Psoas muscle (tissue), 8 donors: ENCODE data around the gene CD300A. TPM values are rescaled to one million over a fixed set of nuclear protein-coding genes. Genes with fewer than 3 reads are reported as not detected.

Experiments
- ATAC-seq, 4 donors: fragments of 200-7000 bp; cut with Tn5 transposase; one replicate each; pipeline ENCODE4 v1.9.1; 2020; ENCODE audit warnings: moderate library complexity in 3 of 4, mild to moderate bottlenecking in 2 of 4
- DNase-seq, 2 donors: peaks; one replicate each; pipeline ENCODE4 v3.0.0-alpha.2; 2020
- H3K27ac ChIP-seq: fragments of 200-600 bp; one replicate; pipeline ENCODE4 v1.8.0; 2022
- H3K27me3 ChIP-seq, 3 donors: fragments of 200-600 bp in 1 of 3; one replicate each; pipeline versions ENCODE4 v1.6.1 to v1.8.0; 2013 to 2022; ENCODE audit warnings: low read length in 2 of 3, mild to moderate bottlenecking in 2 of 3, moderate library complexity in 1 of 3; ENCODE audit not compliant: insufficient read depth in 3 of 3
- H3K36me3 ChIP-seq, 2 donors: fragments of 200-600 bp in 1 of 2; one replicate each; pipeline versions ENCODE4 v1.6.1 to v1.8.0; 2013 to 2022; ENCODE audit warnings: low read depth in 1 of 2, mild to moderate bottlenecking in 1 of 2, moderate library complexity in 1 of 2; ENCODE audit not compliant: insufficient read depth in 1 of 2
- H3K4me1 ChIP-seq: fragments of 200-600 bp; one replicate; pipeline ENCODE4 v1.8.0; 2022
- H3K4me3 ChIP-seq: fragments of 200-600 bp; one replicate; pipeline ENCODE4 v1.8.0; 2022; ENCODE audit warnings: mild to moderate bottlenecking
- H3K9me3 ChIP-seq: fragments of 200-600 bp; one replicate; pipeline ENCODE4 v1.8.0; 2022
- WGBS, 3 donors: extraction: QIAGEN DNeasy Blood & Tissue Kit; methylation state at CpG; one replicate each; pipeline versions ENCODE4 v1.1.6 to v1.1.7; 2013; 5-methylcytosine and 5-hydroxymethylcytosine counted together
- intact Hi-C, 2 donors: fragments of 100-400 bp; cut with DNase I; formaldehyde crosslinking; loops; one replicate each; pipeline versions ENCODE4 v1.11.0 to v1.14.2; 2022
- polyA plus RNA-seq, 3 donors: library from polyadenylated mRNA; stranded (reverse); fragments of 200-250 nt; gene quantifications; one replicate each; pipeline ENCODE4 v1.2.3, GENCODE V29; 2013
- total RNA-seq, 4 donors: library from RNA; stranded (reverse); fragmentation: NEBNext Ultra II Directional in 2 of 4; extraction: Animal tissue kit (Norgen Biotek cat#: 25700) in 2 of 4; gene quantifications; one replicate each; pipeline versions ENCODE4 v1.2.1 to v1.2.4, GENCODE V29; 2021 to 2023
- TF ChIP-seq, protein P1 (sequence below): fragments of 200-600 bp; IDR thresholded peaks from one replicate; pipeline ENCODE4 v1.8.0; 2022; ENCODE audit warnings: antibody characterized with exemption
- donor health status: healthy with polysubstance abuse.
- donor health status: DM: no; HTN: no; CAD: no; lungs with moderate emphysema.
- donor health status: Bipolar disorder and iron deficiency.
- donor health status: healthy.
- donor health status: DM: yes; HTN: yes; CAD: no.
- donor health status: DM: no; HTN: no; CAD: no.
- donor health status: DM: no; HTN: no; CAD: no.
- donor health status: DM: yes; HTN: yes; CAD: no.

CD300A gene
- total and polyA plus RNA-seq, 7 donors = 0.29 to 2.4 (median 0.69) TPM

DNA sequence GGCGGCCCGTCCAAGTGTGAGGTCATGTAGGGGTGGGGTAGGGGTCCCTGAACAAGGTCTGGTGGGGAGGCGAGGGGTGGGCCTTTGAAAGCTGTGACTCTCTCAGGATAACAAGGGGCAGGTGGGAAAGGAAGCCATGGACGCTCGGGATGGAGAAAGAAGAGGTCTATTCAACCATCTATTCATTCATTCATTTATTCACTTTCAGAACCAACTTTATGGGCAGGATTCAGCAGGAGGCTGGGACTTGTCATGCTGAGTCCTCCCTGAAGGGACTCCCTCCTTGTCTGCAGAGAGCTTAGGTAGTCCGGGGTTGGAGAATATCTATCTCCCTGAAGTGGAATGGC lies 8.6 kb upstream of the CD300A start:
- DNase-seq = no peak
- Histone ChIP-seq H3K4me3 (peak overlapping the region; percentile 34), H3K4me1 (peaks cover 27% of the 10 kb centered on the region), H3K36me3 (no peaks in the 10 kb centered on the region), H3K27me3 (no peaks in the 10 kb centered on the region), H3K9me3 (no peaks in the 10 kb centered on the region), H3K27ac (no peak overlapping the region)
- WGBS, 3 donors = 32 to 41% (median 36%) methylated on average over 6 of the region's 6 CpGs
- ATAC-seq = no peak
- TF ChIP-seq, protein P1, sequence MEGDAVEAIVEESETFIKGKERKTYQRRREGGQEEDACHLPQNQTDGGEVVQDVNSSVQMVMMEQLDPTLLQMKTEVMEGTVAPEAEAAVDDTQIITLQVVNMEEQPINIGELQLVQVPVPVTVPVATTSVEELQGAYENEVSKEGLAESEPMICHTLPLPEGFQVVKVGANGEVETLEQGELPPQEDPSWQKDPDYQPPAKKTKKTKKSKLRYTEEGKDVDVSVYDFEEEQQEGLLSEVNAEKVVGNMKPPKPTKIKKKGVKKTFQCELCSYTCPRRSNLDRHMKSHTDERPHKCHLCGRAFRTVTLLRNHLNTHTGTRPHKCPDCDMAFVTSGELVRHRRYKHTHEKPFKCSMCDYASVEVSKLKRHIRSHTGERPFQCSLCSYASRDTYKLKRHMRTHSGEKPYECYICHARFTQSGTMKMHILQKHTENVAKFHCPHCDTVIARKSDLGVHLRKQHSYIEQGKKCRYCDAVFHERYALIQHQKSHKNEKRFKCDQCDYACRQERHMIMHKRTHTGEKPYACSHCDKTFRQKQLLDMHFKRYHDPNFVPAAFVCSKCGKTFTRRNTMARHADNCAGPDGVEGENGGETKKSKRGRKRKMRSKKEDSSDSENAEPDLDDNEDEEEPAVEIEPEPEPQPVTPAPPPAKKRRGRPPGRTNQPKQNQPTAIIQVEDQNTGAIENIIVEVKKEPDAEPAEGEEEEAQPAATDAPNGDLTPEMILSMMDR = no peak
- intact Hi-C loops = loop anchor here (1.0 to 10.0 kb wide), 4 partner anchors 35 to 243 kb away; partner anchors contain the start of gene TTYH2 (in 1 of the 2)

DNA sequence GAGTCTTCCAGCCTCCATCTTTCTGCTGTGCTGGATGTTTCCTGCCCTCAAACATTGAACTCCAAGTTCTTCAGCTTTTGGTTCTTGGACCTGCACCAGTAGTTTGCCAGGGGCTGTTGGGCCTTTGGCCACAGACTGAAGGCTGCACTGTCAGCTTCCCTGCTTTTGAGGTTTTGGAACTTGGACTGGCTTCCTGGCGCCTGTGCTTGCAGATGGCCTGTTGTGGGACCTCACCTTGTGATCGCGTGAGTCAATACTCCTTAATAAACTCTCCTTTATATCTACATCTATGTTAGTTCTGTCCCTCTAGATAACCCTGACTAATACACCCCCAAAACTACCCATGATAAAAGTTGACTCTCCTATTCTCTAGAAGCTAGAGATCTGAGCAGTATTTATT lies 7.6 kb upstream of the CD300A start:
- DNase-seq = peak in 1 of 2 donors; percentile 37
- no peak overlapping the region for H3K27ac ChIP-seq
- TF ChIP-seq, protein P1 = no peak
- no peaks in the 10 kb centered on the region for H3K27me3 ChIP-seq
- WGBS, 3 donors = 59 to 86% (median 77%) methylated on average over 3 of the region's 3 CpGs
- no peak overlapping the region for H3K4me3 ChIP-seq
- peaks cover 18% of the 10 kb centered on the region for H3K4me1 ChIP-seq
- ATAC-seq = no peak
- no peaks in the 10 kb centered on the region for H3K9me3 ChIP-seq
- no peaks in the 10 kb centered on the region for H3K36me3 ChIP-seq
- intact Hi-C loops = loop anchor here in 1 of 2 donors (5.0 to 10.0 kb wide), 2 partner anchors 33 to 244 kb away; partner anchors contain the start of gene TTYH2

DNA sequence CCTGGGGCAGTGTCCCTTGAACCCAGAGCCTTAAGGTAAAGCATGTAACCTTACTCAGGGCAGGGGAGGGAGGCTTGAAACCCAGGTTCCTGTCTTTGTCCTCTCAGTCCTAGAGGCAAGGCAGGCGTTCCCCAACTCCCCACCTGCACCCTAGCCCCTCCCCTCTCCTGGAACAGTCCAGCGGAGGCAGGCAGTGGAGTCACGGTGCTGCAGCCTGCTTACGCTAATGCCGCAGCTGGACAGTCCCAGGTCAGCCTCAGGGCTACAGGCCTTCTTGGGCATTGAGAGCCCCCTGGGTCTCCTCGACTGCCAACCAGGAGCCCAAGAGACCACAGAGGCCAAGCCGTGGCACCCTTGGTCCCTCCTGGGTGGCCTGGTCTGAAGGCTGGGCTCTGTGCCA lies 6.8 kb upstream of the CD300A start:
- no peak overlapping the region for H3K4me3 ChIP-seq
- H3K9me3 ChIP-seq = no peaks in the 10 kb centered on the region
- no peak overlapping the region for H3K27ac ChIP-seq
- no peak for DNase-seq
- H3K27me3 ChIP-seq = no peaks in the 10 kb centered on the region
- ATAC-seq = no peak
- 68 to 74% (median 70%) methylated on average over 6 to 7 of the region's 7 CpGs for WGBS, 3 donors
- H3K4me1 ChIP-seq = peaks cover 15% of the 10 kb centered on the region
- TF ChIP-seq, protein P1 = no peak
- intact Hi-C loops = loop anchor here in 1 of 2 donors (5.0 to 10.0 kb wide), 2 partner anchors 33 to 245 kb away; partner anchors contain the start of gene TTYH2
- no peaks in the 10 kb centered on the region for H3K36me3 ChIP-seq

DNA sequence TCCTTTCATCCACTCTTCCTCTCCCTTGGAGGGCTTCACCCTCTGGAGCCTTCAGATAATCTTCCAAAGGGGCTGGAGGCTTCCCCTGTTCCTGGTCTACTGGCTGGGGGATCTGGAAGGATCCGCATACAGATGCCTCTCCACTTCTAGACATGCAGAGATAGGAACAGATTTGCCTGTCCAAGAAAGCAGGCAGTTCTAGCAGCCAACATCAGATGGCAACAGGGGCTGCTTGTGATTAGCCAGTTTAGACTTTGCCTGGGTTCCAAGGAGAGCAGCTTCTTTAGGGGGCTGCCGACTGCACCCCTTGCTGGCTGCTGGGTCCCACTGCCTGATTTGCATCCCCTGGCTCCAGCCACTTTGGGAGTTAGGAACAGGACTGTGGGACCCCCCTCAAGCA lies 6.2 kb upstream of the CD300A start:
- TF ChIP-seq, protein P1 = no peak
- Histone ChIP-seq H3K27me3 (no peaks in the 10 kb centered on the region), H3K9me3 (no peaks in the 10 kb centered on the region), H3K4me1 (peaks cover 9% of the 10 kb centered on the region), H3K4me3 (no peak overlapping the region), H3K27ac (no peak overlapping the region), H3K36me3 (no peaks in the 10 kb centered on the region)
- DNase-seq (no peak), ATAC-seq (no peak)
- intact Hi-C loops = no loop called here
- WGBS, 3 donors = 72 to 84% (median 74%) methylated on average over 2 of the region's 2 CpGs

DNA sequence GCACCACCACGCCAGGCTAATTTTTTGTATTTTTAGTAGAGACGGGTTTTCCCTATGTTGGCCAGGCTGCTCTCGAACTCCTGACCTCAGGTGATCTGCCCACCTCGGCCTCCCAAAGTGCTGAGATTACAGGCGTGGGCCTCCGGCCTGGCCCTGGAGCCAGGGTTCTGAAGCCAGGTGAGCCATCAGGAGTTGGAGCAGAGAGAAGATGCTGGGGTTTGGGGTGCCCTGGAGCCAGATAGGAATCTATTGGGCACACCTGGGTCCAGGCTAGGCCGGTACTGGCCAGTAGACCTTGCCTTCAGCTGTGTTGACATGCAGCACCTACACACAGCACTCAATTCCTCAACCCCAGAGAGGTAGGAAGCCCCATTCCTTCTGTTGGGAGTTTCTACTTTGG lies 5.4 kb upstream of the CD300A start:
- H3K27me3 ChIP-seq = no peaks in the 10 kb centered on the region
- no peak for DNase-seq
- intact Hi-C loops = no loop called here
- H3K36me3 ChIP-seq = no peaks in the 10 kb centered on the region
- H3K4me1 ChIP-seq = peaks cover 9% of the 10 kb centered on the region
- no peak for ATAC-seq
- TF ChIP-seq, protein P1 = no peak
- no peaks in the 10 kb centered on the region for H3K9me3 ChIP-seq
- no peak overlapping the region for H3K4me3 ChIP-seq
- WGBS, 3 donors = 94 to 95% (median 94%) methylated on average over 7 of the region's 7 CpGs
- H3K27ac ChIP-seq = no peak overlapping the region
